SK-N-SH (cell line): ENCODE measurements around the gene PCK2. TPM values are rescaled to one million over a fixed set of nuclear protein-coding genes. Genes with fewer than 3 reads are reported as not detected.
A peak's percentile ranks its signal among the peaks of the same experiment; 100 is the strongest.

ENCODE experiments used
- CTCF ChIA-PET: fragments of 300-600, 350-600 bp; formaldehyde crosslinking; extraction: SDS; loops from one replicate; lab custom pipeline; 2021; lab: Yijun Ruan, JAX
- POLR2A ChIA-PET: fragments of 350-600 bp; sonication (Branson Sonifier 250); formaldehyde crosslinking; extraction: SDS; loops from one replicate; lab custom pipeline; 2020; ENCODE audit warnings: antibody characterized with exemption, inconsistent platforms; lab: Yijun Ruan, JAX
- DNase-seq: peaks from one replicate; pipeline ENCODE4 v3.0.0; 2012
- H2AFZ ChIP-seq: fragments of 200-600 bp; sonication (generic); 2 replicates; pipeline ENCODE4 v1.8.1; 2016; ENCODE audit warnings: antibody characterized with exemption, mild to moderate bottlenecking, low read depth
- H3F3A ChIP-seq: fragments of 200-600 bp; sonication (generic); replicated peaks from 2 replicates; pipeline ENCODE3; 2016; ENCODE audit warnings: antibody characterized with exemption, mild to moderate bottlenecking; ENCODE audit not compliant: insufficient read depth
- H3K27ac ChIP-seq, 2 experiments: fragments of 200-500 bp in 1 of 2; fragments of 200-600 bp in 1 of 2; sonication (Bioruptor generic) in 1 of 2; sonication (generic), shearing (Covaris generic) in 1 of 2; 2 replicates each; pipeline versions ENCODE4 v1.5.1 to v1.6.1; 2014 to 2016; ENCODE audit warnings: low read depth in 2 of 2, inconsistent platforms in 1 of 2, low read length in 1 of 2, mild to moderate bottlenecking in 1 of 2, mixed read lengths in 1 of 2
- H3K27me3 ChIP-seq: fragments of 200-600 bp; sonication (generic), shearing (Covaris generic); 2 replicates; pipeline ENCODE4 v1.6.1; 2016; ENCODE audit warnings: mixed run types; ENCODE audit not compliant: insufficient read depth
- H3K36me3 ChIP-seq, 2 experiments: fragments of 200-500 bp in 1 of 2; fragments of 200-600 bp in 1 of 2; sonication (Bioruptor generic) in 1 of 2; sonication (generic) in 1 of 2; replicated peaks in 1 of 2; 2 replicates each; pipeline versions ENCODE3 to v1.5.1; 2014 to 2016; ENCODE audit warnings: low read length in 1 of 2, mild to moderate bottlenecking in 1 of 2; ENCODE audit not compliant: insufficient read depth in 2 of 2, control insufficient read depth in 1 of 2
- H3K4me1 ChIP-seq, 2 experiments: fragments of 200-500 bp in 1 of 2; fragments of 200-600 bp in 1 of 2; sonication (Bioruptor generic) in 1 of 2; sonication (generic), shearing (Covaris generic) in 1 of 2; 2 replicates each; pipeline versions ENCODE4 v1.5.1 to v1.6.1; 2014 to 2016; ENCODE audit warnings: low read depth in 1 of 2, low read length in 1 of 2, mixed run types in 1 of 2; ENCODE audit not compliant: insufficient read depth in 2 of 2, control insufficient read depth in 1 of 2
- H3K4me2 ChIP-seq: fragments of 200-600 bp; sonication (generic), shearing (Covaris generic); 2 replicates; pipeline ENCODE4 v1.6.1; 2017; ENCODE audit warnings: mixed run types
- H3K4me3 ChIP-seq, 2 experiments: fragments of 200-500 bp in 1 of 2; fragments of 200-600 bp in 1 of 2; sonication (Bioruptor generic) in 1 of 2; sonication (generic), shearing (Covaris generic) in 1 of 2; 2 replicates each; pipeline versions ENCODE4 v1.5.1 to v1.8.1; 2014 to 2016; ENCODE audit warnings: low read depth in 2 of 2, inconsistent platforms in 1 of 2, low read length in 1 of 2, mild to moderate bottlenecking in 1 of 2, mixed read lengths in 1 of 2, moderate library complexity in 1 of 2
- H3K79me2 ChIP-seq: fragments of 200-600 bp; sonication (generic); 2 replicates; pipeline ENCODE4 v1.8.1; 2017; ENCODE audit warnings: mild to moderate bottlenecking; ENCODE audit not compliant: insufficient read depth
- H3K9ac ChIP-seq: fragments of 200-600 bp; sonication (generic); 2 replicates; pipeline ENCODE4 v1.6.1; 2017; ENCODE audit warnings: mixed run types
- H3K9me2 ChIP-seq: fragments of 200-600 bp; sonication (generic); 2 replicates; pipeline ENCODE4 v1.6.1; 2017; ENCODE audit warnings: mixed run types
- H3K9me3 ChIP-seq: fragments of 200-600 bp; sonication (generic); 2 replicates; pipeline ENCODE4 v1.6.1; 2017; ENCODE audit warnings: mixed run types, mild to moderate bottlenecking, moderate library complexity
- H4K20me1 ChIP-seq: fragments of 200-600 bp; sonication (generic); 2 replicates; pipeline ENCODE4 v1.6.1; 2017; ENCODE audit warnings: mild to moderate bottlenecking, mixed run types; ENCODE audit not compliant: insufficient read depth
- EZH2phosphoT487 ChIP-seq: fragments of 200-600 bp; sonication (generic); IDR thresholded peaks from 2 replicates; pipeline ENCODE4 v1.6.1; 2017; ENCODE audit warnings: low read depth, mixed run types, mild to moderate bottlenecking, antibody characterized with exemption, moderate library complexity, borderline replicate concordance
- FOXM1 ChIP-seq: IDR thresholded peaks from 2 replicates; pipeline ENCODE4 v1.4.0; 2012; ENCODE audit warnings: low read depth, mild to moderate bottlenecking
- GATA2 ChIP-seq: sonication (generic); formaldehyde crosslinking; IDR thresholded peaks from 2 replicates; pipeline ENCODE4 v1.5.0; 2020; ENCODE audit warnings: mild to moderate bottlenecking, missing genetic modification reagents
- NFIC ChIP-seq: IDR thresholded peaks from 2 replicates; pipeline ENCODE4 v1.4.0; 2012; ENCODE audit warnings: borderline replicate concordance
- POLR2AphosphoS5 ChIP-seq: IDR thresholded peaks from 2 replicates; pipeline ENCODE4 v1.6.1; 2012; ENCODE audit warnings: low read depth, low read length
- SIN3A ChIP-seq: IDR thresholded peaks from 2 replicates; pipeline ENCODE4 v1.6.1; 2012; ENCODE audit warnings: low read depth, mild to moderate bottlenecking, low read length, moderate library complexity, borderline replicate concordance
- SMC3 ChIP-seq: IDR thresholded peaks from 2 replicates; pipeline ENCODE4 v1.6.1; 2012; ENCODE audit warnings: low read depth, low read length, improper control_type of control experiment
- TAF1 ChIP-seq: IDR thresholded peaks from 2 replicates; pipeline ENCODE4 v1.6.1; 2012; ENCODE audit warnings: low read depth, mild to moderate bottlenecking, low read length, moderate library complexity, borderline replicate concordance
- YY1 ChIP-seq: IDR thresholded peaks from 2 replicates; pipeline ENCODE4 v1.4.0; 2012; ENCODE audit warnings: low read depth, mild to moderate bottlenecking
- WGBS: methylation state at CpG from one replicate; pipeline ENCODE4 v1.1.6; 2017; ENCODE audit warnings: low lambda C conversion rate; 5-methylcytosine and 5-hydroxymethylcytosine counted together
- polyA plus RNA-seq, 3 experiments: library from polyadenylated mRNA; depleted of rRNA; stranded (reverse); fragments of >200 nt; gene quantifications; 2 replicates each; pipeline ENCODE4 v1.2.3, GENCODE V29; 2012
- TF ChIP-seq, protein P1 (sequence below): IDR thresholded peaks from 2 replicates; pipeline ENCODE4; 2012
- TF ChIP-seq, protein P2 (sequence below): IDR thresholded peaks from 2 replicates; pipeline ENCODE4 v1.4.0; 2012; ENCODE audit warnings: low read depth, borderline replicate concordance

PCK2 gene
- polyA plus RNA-seq, 1 of the 3 experiments (the other 2 are of a cell fraction): 16.6 TPM

DNA sequence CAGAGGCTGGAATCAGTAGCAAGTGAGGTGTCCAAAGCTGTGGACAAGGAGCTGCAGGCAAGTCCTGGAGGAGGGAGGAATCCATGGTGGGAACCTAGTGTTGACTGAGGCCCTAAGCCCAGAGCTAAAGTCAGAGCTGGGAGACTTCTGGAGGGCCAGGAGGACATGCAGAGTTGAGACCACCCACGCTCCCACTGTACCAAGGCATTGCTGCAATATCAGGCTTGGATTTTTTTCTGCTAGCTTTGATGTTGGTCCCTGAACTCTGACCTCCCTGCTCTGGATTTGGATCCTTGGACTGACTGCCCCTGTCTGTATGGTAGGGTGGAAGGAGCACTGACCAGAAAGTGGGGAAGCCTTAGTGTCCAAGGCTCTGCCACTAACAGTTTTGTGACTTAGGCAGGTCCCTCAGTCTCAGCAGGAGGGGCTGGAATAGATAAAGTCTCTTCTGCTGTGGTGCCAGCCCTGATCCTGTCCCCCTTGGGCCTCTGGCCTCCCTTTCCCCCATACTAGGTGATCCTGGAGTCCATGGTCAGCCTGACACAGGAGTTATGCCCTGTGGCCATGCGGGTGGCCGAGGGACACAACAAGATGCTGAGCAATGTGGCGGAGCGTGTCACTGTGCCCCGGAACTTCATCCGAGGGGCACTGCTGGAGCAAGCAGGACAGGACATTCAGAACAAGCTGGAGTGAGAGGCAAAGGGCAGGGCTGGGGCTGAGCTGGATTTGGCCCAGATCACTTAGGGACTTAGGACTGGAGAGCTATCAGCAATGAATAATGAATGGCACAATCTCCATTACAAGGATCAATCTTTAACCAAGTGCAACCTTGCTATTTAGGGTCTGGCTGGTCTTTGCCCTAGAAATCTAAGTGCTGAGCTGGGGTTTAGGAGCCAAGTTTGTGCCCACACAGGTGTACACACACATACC, 32.9 kb upstream of the PCK2 start:
- H3K9me2 ChIP-seq: no peaks in the 10 kb centered on the region
- no peak overlapping the region for H3K27ac ChIP-seq
- H3K9ac ChIP-seq: no peak overlapping the region
- no peak overlapping the region for H3K4me2 ChIP-seq
- H2AFZ ChIP-seq: no peak overlapping the region
- TF ChIP-seq, protein P1, sequence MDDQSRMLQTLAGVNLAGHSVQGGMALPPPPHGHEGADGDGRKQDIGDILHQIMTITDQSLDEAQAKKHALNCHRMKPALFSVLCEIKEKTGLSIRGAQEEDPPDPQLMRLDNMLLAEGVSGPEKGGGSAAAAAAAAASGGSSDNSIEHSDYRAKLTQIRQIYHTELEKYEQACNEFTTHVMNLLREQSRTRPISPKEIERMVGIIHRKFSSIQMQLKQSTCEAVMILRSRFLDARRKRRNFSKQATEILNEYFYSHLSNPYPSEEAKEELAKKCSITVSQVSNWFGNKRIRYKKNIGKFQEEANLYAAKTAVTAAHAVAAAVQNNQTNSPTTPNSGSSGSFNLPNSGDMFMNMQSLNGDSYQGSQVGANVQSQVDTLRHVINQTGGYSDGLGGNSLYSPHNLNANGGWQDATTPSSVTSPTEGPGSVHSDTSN: no peak
- TF ChIP-seq FOXM1: no peak
- TF ChIP-seq POLR2AphosphoS5: no peak
- TF ChIP-seq GATA2: no peak
- TF ChIP-seq SMC3: no peak
- TF ChIP-seq NFIC: no peak
- no peak for TF ChIP-seq YY1
- TF ChIP-seq, protein P2, sequence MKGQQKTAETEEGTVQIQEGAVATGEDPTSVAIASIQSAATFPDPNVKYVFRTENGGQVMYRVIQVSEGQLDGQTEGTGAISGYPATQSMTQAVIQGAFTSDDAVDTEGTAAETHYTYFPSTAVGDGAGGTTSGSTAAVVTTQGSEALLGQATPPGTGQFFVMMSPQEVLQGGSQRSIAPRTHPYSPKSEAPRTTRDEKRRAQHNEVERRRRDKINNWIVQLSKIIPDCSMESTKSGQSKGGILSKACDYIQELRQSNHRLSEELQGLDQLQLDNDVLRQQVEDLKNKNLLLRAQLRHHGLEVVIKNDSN: no peak
- TF ChIP-seq EZH2phosphoT487: no peak
- TF ChIP-seq TAF1: no peak
- TF ChIP-seq, all 33 proteins: peak for 0
- peak; percentile 2 for DNase-seq
- POLR2A ChIA-PET: interaction anchor here (1.0 kb wide), 1 partner anchor 33 kb away, joined by 3 read pairs; the partner anchor contains the start of gene PCK2
- H3K4me1 ChIP-seq: peaks cover 0 to 3% of the 10 kb centered on the region in 2 experiments; a peak in 1 of 4 replicates
- CTCF ChIA-PET: interaction anchor here (1.3 to 42.8 kb wide), 3 partner anchors 15 to 100 kb away, joined by 5 to 1159 read pairs (median 284); partner anchors contain the start of genes CPNE6, IRF9 and PCK2
- H3K9me3 ChIP-seq: no peaks in the 10 kb centered on the region
- no peaks in the 10 kb centered on the region for H3K79me2 ChIP-seq
- H3K36me3 ChIP-seq: no peaks in the 10 kb centered on the region
- 88% methylated on average over 7 of the region's 7 CpGs for WGBS
- no peaks in the 10 kb centered on the region for H4K20me1 ChIP-seq
- H3K4me3 ChIP-seq: no peak overlapping the region
- no peaks in the 10 kb centered on the region for H3K27me3 ChIP-seq
- no peaks in the 10 kb centered on the region for H3F3A ChIP-seq

DNA sequence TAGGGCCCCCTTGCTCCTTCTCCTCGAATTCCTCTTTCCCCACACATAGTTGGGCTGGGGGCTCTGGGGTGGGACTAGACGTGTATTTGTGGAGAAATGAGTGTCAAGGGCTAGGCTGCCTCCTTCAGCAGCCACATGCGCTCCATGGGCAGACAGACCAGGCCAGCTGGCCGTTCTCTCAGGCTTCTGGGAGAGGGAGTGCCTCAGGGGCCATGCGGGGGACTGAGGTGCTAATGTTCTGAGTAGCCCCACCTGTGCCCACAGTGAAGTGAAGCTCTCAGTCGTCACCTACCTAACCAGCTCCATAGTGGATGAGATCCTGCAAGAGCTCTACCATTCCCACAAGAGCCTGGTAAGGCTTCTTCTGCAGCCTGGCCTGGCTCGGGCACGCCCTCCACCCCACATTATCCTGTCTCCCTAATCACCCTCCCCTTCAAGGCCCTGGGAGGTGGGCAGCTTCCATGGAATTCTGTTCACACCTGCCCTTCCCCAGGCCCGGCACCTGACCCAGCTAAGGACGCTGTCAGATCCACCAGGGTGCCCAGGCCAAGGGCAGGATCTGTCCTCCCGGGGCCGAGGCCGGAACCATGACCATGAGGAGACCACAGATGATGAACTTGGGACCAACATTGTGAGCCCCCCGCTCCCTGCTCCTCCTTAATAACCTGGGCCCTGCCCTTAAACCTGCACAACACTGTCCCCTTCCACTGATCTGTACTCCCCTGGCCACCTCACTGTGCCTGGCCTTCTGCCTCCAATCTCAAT, 31.7 kb upstream of the PCK2 start:
- TF ChIP-seq, protein P1: no peak
- TF ChIP-seq SIN3A (no peak), YY1 (no peak)

More for the DNA sequence above, 31.7 kb upstream of the PCK2 start:
- H3K4me3 ChIP-seq: no peak overlapping the region
- no peak overlapping the region for H3K27ac ChIP-seq
- 52% methylated on average over 8 of the region's 14 CpGs for WGBS
- no peaks in the 10 kb centered on the region for H3K36me3 ChIP-seq
- no peak overlapping the region for H2AFZ ChIP-seq
- no peak overlapping the region for H3K9ac ChIP-seq
- ChIA-PET POLR2A (interaction anchor here (1.0 to 1.2 kb wide), 2 partner anchors 32 to 45 kb away, joined by 3 read pairs; partner anchors contain the start of gene PCK2), CTCF (interaction anchor here (1.3 to 42.8 kb wide), 3 partner anchors 14 to 99 kb away, joined by 5 to 1159 read pairs (median 284); partner anchors contain the start of genes CPNE6, IRF9 and PCK2)
- H3F3A ChIP-seq: no peaks in the 10 kb centered on the region
- H3K4me1 ChIP-seq: peaks cover 0 to 3% of the 10 kb centered on the region in 2 experiments; a peak in 1 of 4 replicates
- H3K4me2 ChIP-seq: no peak overlapping the region
- no peaks in the 10 kb centered on the region for H3K9me3 ChIP-seq
- H3K79me2 ChIP-seq: no peaks in the 10 kb centered on the region
- H4K20me1 ChIP-seq: no peaks in the 10 kb centered on the region
- H3K9me2 ChIP-seq: no peaks in the 10 kb centered on the region
- no peaks in the 10 kb centered on the region; the same call in 1 of the 2 replicates for H3K27me3 ChIP-seq
- peak; percentile 5 for DNase-seq
